GM21717 (cell line): Measurements from ENCODE around the gene EPGN.

Experiments
- ATAC-seq: cut with Tn5 transposase; IDR thresholded peaks from one replicate; pipeline ENCODE4 v1.9.1; 2021; ENCODE audit warnings: mild to moderate bottlenecking, moderate library complexity; ENCODE audit not compliant: unreplicated experiment

EPGN gene, protein sequence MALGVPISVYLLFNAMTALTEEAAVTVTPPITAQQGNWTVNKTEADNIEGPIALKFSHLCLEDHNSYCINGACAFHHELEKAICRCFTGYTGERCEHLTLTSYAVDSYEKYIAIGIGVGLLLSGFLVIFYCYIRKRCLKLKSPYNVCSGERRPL

DNA sequence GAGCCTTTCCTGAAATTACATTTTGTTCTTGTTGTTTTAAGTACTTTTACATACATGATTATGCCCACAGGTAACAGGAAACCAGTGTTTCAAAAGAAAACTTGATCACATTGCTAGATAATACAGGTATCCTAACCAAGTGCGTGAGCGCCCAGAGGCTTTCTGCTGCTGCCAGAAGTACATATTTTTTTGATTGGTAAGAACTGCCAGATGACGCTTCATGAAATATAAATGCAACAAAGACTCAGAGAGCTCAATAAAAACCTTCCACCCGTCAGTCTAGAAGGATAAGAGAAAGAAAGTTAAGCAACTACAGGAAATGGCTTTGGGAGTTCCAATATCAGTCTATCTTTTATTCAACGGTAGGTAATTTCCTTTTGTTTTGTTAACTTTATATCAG is at the start of gene EPGN:
TSS of gene EPGN (plus strand) at position 256 of the 400 bp plus-strand sequence. CDS start at position 320, 64 bp downstream.
- ATAC-seq = no peak

DNA sequence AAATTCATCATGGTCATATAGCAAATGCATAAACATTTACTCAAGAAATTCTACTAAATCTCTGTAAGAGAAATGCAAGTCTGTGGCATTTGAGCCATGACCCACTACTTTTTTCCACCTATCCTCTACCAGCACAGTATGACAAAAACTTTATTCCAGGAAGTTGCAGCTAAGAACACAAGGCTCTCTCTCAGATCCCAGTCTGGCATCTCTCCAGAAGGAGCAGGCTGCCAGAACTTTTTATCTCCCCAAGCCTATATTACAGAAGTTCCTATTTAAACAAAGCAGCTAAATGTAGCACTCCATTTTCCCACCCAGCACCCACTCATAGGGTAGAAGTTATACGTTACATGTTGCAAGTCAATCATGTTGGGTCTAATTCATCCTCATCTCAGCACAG is 49.3 kb upstream of the EPGN start:
- no peak for ATAC-seq

DNA sequence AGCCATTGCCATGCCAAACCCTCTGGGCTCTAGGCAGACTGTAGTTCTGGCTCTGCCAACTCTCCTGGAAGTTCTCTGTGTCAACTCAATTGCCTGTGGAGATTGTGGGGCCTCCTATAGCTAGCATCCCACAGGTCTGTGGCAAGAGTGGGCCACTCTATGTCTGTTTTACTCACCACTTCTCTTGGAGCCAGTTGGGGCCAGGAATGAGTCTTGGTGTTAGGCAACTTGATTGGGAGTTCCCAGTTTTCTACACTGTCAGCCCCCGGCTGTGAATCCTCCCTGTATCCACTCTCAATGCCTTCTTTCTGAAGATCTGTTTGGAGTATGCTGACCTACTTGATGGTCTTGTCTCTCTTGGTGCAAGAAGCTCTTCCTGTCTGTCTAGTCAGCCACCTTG is 48.2 kb upstream of the EPGN start:
- ATAC-seq = no peak

DNA sequence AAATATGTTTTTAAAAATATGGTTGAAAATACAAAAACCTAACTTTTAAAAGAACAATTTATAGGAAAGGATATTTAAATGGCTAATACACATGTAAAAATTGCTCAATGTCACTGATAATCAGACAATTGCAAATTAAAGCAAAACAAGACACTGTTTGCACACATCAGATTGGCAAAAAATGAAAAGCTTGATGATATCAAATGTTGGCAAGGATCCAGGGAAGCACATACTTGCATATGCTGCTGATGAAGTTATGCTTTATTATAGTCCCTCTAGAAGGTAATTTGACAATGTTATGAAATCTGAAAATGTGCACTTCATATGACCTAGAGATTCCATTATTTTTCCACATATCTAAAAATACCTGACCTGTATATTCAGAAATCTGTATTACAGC is 45.7 kb upstream of the EPGN start:
- ATAC-seq = no peak

DNA sequence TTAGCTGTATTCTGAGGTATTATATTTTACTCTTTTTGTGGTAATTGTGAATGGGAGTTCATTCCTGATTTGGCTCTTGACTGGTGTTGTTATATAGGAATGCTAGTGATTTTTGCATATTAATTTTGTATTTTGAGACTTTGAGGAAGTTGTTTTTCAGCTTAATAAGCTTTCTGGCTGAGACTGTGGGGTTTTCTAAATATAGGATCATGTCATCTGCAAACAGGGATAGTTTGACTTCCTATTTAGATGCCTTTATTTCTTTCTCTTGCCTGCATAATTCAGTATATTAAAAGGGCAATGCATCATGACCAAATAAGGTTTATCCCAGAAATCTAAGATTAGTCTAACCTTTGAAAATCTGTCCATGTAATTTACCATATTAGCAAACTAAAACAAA is 44.7 kb upstream of the EPGN start:
- ATAC-seq = no peak

DNA sequence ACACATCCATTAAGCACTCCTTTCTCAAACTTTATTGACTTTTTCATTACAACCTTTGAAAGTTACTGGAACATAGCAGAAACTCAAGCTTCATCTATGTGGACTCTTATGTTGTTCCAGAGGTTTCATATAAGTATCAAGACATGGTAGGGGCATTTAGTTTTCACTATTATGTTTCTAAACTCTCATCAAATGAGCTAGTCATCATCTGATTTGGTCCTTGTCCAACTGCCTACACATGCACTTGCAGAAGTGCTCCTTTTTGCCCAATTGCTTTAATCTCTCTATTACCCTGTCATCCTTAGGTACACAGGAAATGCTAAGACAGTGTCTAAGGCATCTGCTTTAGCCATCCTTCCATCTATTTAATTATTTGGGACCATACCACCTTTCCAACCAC is 42.2 kb upstream of the EPGN start:
- ATAC-seq = no peak

DNA sequence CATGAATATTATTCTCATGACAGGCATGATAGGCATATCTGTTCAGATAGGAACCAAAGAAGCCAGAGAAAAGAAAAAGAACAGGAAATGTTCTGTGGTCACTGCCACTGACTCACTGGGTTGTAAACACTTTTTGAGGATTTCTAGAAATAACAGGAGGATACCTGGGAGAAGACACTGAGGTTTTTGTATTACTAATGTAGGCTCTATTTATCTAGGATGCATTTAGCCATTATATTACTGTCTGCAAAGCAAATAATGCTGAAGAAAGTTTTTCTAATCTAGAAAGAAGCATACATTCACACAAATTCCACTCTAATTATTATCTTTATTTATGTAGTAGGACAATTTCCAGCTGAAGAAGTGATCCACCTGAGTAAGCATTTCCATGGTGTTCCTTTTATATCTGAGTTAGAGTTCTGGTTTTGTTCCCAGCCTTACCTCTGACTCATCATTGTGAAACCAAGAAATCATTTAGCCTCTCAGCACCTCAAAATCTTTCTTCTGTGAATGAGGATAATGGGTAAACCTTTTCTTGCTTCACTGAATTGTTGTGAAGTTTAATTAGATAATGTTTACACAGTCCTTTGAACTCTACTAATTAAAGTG is 40.2 kb upstream of the EPGN start:
- ATAC-seq = no peak

DNA sequence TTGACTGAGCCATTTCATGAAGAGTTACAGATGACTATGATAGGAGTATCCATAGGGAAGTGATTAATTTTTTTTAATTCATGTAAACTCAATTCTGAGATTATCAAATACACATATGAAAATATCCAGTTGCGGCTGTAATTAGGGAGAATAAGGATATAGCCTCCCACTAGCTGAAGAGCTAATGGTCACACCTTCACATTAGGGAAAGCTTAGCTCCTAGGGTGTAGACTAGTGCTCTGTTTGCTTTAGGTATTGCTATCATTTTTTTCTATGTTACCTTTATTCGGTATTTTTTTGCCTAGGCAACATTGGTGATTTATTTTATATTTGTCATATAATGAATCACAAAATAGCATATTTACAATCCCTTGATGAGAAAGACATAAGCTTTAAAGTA is 39.6 kb upstream of the EPGN start:
- ATAC-seq = no peak

DNA sequence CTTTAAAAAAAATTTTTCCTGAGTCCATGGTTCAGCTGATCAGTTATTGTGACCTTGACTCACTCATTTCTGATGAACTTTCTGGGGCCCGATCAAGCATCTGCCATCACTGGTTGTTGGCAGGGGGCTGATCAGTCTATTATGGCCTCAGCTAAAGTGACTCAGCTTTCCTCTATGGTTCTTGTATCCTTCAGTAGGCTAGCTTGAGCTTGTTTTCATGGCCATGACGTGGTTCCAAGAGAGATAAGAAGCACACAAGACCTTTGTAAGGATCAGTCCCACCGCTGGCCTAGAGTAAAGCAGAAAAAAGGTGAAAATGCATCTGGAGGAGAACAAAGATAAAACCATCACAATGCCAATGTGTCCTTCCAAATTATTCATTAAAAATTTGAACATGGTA is 29.8 kb upstream of the EPGN start:
- ATAC-seq = no peak

DNA sequence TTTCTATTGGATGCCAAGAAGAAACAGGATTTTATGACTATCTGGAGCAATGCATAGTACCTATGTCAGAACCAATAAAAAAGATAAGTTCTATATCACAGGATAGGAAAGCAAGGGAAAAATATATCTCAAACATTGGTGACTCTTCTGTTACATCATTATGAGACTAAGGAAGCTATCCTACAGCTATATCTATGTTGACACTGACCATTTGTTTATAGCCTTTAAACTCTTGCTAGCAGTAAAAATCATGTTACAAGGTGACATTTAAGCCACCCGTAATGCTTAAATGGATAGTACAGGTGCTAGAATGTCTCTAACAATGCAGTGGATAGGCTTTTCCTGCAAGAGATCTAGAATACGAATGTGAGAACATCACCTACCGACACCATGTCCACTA is 28.6 kb upstream of the EPGN start:
- no peak for ATAC-seq

DNA sequence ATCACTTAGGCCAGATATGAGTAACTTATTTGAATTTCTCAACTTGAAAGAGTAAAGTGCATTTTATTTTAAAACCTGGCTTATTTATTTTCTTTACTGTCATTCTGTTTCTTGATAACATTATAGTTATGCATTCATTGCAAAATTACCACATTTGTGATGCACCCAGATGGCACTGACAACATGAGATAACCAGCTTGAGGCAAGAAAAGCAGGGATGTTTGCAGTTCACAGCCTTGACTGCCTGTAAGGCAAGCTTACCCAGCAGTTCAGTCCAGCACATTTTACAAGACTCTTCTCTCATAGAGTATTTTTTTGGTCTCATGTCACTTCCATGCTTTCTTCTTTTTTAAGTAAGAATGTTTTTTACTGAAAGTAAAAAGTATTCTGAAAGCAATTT is 25.3 kb upstream of the EPGN start:
- no peak for ATAC-seq

DNA sequence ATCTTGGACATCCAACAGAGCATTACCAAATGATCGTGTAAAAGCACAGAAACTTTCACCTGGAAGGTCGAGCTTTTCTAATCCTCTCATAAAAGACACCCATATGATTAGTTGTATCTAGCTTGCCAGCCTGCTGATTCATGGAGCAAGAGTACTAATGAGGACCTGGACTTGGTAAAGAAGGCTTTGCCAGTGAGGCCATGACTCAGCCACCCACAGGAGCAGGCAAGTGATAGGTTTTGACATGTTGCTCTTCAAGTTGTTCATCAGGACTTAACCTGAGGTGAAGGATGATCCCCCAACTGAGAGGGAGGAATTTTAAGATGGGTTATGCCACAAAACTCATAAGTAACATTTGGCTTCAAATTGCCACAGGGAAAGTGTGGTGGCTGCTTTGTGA is 24.7 kb upstream of the EPGN start:
- no peak for ATAC-seq

DNA sequence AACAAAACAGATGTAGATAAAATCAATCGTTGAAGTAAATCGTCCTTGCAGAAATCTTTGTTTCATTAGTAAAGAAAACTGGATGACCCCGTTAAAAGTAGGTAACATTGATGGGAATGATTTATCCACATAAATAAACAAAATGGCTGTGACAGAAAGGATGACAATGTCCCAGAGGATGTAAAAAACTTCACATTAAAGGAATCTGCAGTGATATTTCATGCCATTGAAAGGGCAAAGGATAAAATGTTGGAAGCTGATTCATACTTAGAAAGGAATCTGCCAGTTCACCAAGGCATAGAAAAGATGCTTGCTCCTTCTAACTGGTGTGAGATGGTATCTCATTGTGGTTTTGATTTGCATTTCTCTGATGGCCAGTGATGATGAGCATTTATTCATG is 24.2 kb upstream of the EPGN start:
- no peak for ATAC-seq

DNA sequence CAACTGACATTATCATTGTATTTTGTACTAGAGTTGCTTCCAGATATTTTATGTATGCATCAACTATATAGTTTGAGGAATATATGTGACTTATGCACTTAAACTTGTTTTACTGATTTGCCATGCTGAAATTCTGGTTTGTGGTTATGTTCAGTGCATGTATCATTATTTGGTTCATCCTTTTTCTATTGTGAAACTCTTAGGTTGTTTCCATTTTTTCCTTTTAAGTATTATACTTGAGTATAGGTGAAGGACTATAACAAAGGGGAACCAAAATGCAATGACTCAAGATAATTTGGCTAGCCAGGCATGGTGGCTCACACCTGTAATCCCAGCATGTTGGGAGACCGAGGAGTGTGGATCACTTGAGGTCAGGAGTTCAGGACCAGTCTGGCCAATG is 21.1 kb upstream of the EPGN start:
- no peak for ATAC-seq

DNA sequence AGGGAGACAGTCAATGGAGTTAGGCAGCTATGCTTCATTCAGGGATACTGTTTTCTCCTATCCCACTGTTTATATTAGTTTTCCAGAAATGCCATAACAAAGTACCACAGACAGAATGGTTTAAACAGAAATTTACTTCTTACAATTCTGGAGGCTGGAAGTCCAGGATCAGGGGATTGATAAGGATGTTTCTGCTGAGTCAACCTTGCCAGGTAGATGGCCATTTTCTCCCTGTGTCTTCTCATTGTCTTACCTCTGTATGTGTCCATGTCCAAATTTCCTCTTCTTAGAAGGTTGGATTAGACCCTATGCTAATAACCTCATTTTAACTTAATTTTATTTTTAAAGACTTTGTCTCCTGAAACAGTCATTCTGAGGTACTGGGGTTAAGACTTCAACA is 20.5 kb upstream of the EPGN start:
- no peak for ATAC-seq

DNA sequence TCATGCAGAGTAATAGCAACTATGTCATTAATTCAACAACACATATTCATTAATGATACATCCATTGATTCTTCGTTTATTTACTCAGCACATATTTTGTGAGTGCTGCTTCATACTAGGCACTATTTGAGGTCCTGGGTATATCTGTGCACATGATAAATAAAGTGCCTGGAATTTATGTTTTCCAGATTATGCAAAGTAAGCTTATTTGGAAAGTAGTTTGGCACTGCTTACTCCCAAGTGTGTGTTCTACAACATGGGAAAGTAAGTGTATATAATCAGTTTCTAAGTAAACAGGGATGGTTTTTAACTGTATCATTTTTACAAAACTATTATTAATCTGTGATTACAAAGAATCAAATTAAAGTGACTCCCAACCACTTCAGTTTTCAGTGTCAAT is 16.8 kb upstream of the EPGN start:
- no peak for ATAC-seq

DNA sequence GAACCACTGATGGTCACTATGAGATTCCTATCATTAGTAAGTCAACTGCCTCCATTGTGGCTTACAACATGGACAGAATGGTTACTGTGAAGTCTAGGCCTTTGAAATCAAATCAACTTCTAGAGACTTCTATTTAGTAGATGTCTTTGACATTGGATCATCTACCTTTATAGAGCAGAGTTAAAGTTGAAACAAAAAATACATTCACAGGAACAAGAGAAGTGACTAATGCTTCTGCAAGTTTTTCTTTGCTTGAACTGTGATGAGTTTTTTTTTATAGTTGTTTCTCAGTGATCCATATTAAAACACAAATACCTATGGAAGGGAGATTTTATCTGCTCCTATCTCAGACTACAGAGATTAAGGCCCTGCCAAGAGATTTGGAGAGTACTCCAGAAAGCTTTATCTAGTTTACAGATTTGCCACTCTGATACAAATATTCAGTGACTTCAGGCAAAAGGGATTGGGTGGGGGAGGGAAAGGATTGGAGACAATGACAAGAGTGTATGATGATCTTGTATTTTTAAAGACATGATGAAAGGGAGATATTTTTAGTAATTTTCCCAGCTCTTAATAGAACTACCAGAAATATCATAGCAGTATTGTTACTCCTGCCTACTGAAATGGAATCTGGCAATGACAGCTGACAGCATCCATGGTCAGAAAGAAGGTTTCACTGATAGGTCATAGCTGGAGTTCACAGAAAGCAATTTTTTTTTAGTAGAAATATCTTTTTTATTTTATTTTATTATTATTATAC is 16.0 kb upstream of the EPGN start:
- no peak for ATAC-seq

DNA sequence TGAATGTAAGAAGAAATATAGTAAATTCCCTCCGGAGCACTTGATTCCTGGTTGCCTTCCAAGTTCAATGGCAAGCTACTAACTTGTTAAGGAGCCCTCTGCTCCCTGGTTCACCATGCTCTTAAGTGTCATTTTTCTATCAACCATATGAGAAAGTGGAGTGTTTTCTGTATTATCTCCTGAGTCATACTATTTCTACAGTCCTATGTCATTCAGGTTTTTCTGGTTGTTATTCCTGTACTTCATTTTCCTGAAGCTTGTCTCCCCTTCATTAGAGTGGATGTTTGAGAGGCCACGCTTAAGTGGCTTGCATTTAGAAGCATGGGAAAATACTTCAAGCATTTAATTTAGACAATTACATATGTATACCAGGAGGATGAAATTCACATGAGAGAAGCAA is 14.7 kb upstream of the EPGN start:
- no peak for ATAC-seq

DNA sequence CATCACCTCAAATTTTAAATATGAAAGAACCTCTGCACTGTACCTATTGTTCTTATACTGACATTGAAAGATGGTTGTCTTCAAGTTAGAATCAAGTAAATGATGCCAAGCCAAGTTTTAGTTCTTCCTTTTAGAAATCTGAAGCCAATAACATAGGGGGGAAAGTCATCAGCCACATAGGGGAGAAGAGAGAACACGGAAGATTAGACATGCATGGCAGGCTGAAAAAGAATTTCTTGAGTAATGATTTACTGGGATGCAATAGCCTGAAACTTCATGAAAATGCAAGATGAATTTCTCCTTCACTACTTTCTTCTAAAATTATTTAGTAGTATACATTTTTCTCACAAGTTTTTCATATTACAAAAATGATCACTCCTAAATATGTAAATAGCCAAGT is 13.6 kb upstream of the EPGN start:
- no peak for ATAC-seq

DNA sequence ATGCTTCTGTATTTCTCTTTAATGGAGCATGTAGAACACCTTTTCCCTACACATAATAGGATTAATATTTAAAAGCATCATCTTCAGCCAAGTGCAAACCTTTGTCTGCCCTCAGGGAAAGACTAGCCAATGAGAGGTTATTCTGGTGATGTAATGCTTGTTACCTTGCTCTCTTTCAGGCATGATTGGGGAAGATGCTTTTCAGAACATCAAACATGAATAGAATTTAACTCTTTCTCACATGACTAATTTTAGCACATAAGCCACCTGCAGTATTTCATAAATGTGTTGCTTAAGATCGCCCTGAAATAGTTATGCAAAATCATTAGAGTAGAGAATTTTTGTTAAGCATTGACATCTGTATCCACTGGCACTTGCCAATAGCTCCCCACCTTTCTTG is 10.7 kb upstream of the EPGN start:
- ATAC-seq = no peak

DNA sequence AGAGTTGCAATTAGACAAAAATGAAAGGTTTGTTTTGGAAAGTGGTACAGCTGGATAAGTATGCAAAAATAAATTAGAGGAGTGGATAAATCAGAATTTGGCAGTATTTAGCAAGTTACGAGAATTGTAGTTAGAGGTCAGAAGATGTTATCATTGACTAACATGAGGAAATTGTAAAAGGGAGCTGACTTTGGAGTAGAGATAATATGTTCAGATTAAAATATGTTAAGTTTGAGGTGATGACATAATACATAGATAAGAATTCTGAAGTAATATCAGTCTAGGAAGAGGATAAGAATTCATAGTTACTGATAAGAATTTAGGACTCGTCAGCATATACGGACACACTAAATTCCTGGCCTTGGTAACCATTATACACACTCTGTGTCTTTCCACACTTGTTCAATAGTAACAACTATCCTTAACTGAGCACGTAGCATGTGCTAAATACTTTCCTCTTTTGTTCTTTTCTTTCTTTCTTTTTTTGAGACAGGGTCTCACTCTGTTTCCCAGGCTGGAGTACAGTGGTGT is 4.1 kb upstream of the EPGN start:
- ATAC-seq = no peak

DNA sequence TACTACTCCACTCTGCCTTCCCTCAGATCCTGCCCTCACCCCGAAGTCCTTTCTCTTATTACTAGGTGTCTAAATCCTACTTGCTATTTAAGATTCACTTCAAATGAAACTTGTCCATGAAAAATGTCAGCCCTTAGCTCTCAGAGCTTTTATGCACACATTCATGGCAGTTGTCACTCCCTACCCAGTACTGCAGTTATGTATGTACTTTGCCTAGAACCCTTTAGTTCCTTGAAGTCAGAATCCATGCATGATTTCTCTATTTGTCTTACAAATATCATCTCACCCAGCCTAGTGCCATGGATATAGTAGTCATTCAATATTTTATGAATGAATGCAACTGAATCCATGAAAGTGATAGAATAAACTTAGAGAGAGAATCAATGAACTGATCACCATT is 3.3 kb upstream of the EPGN start:
- no peak for ATAC-seq
